ENCODE results near the gene KCNH1. TPM values are rescaled to one million over a fixed set of nuclear protein-coding genes. Genes with fewer than 3 reads are reported as not detected.

KCNH1 gene
- total RNA-seq, 2 donors from 2014 or later, result 3.2 to 3.5 TPM

DNA sequence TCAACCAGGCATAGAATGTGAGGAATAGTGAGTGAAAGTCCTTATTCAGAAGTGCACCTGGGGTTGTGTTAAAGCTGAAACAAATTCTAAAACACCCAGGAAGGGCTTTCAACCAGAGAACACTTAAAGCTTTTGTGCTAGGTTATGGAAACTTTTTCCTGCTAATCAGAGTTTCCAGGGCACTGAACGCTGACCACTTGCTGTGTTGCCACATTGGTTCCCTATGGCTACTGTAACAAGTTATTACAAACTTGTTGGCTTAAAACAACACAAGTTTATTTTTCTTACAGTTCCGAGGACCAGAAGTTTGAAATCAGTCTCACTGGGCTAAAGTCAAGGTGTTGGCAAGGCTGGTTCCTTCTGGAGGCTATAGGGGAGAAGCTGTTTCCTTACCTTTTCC, 504.7 kb downstream of the KCNH1 start:
- H3K27me3 Mint-ChIP-seq (ENCODE audit: insufficient read depth), result no peaks in the 10 kb centered on the region
- no peak overlapping the region for H3K27ac Mint-ChIP-seq
- no peak overlapping the region for H3K4me3 Mint-ChIP-seq
- Histone ChIP-seq H3K27me3 (ENCODE audit: control insufficient read depth, insufficient read depth, low read length, poor library complexity, severe bottlenecking) (no peaks in the 10 kb centered on the region), H3K9ac (ENCODE audit: extremely low read depth, low read length, poor library complexity, severe bottlenecking) (no peak overlapping the region), H3K36me3 (ENCODE audit: control insufficient read depth, insufficient read depth, low read length) (no peaks in the 10 kb centered on the region), H3K4me1 (ENCODE audit: control insufficient read depth, insufficient read depth, low read length) (no peaks in the 10 kb centered on the region), H3K27ac (ENCODE audit: low read depth, low read length) (no peak overlapping the region), H3K4me3 (ENCODE audit: low read length) (no peak overlapping the region), H3K9me3 (ENCODE audit: control insufficient read depth, low read length) (no peaks in the 10 kb centered on the region)
- TF ChIP-seq, protein P1, sequence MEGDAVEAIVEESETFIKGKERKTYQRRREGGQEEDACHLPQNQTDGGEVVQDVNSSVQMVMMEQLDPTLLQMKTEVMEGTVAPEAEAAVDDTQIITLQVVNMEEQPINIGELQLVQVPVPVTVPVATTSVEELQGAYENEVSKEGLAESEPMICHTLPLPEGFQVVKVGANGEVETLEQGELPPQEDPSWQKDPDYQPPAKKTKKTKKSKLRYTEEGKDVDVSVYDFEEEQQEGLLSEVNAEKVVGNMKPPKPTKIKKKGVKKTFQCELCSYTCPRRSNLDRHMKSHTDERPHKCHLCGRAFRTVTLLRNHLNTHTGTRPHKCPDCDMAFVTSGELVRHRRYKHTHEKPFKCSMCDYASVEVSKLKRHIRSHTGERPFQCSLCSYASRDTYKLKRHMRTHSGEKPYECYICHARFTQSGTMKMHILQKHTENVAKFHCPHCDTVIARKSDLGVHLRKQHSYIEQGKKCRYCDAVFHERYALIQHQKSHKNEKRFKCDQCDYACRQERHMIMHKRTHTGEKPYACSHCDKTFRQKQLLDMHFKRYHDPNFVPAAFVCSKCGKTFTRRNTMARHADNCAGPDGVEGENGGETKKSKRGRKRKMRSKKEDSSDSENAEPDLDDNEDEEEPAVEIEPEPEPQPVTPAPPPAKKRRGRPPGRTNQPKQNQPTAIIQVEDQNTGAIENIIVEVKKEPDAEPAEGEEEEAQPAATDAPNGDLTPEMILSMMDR (conservative IDR thresholded peaks at IDR 0.05), result no peak
- H3K4me1 Mint-ChIP-seq, result no peaks in the 10 kb centered on the region
- no peaks in the 10 kb centered on the region for H3K9me3 Mint-ChIP-seq
- no peaks in the 10 kb centered on the region for H3K36me3 Mint-ChIP-seq (ENCODE audit: low read depth)
- DNase-seq, result no peak
- WGBS, 2 experiments (ENCODE audit: insufficient coverage in 1 of 2, insufficient read length in 1 of 2), result 84 to 100% methylated on average over 1 to 2 of the region's 2 CpGs

DNA sequence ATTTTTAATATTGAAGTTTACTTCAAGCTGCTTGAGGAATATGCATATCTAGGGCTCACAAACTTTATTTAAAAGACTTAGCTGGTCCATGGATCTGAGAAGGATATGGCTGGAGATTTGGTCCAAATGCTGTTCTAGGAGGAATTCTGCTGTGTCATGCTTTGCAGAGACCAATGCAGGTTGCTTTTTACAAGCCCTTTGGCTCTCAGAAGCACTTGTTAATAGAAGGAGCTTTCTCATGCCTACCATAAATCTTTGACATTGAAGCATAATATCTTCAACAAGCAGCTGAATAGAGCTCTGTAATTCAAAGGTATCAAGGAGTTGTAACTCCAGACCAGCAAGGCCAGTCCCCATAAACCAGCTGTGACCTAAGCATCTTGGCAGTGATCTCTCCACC, 506.2 kb downstream of the KCNH1 start:
- Histone ChIP-seq H3K27me3 (ENCODE audit: control insufficient read depth, insufficient read depth, low read length, poor library complexity, severe bottlenecking) (no peaks in the 10 kb centered on the region), H3K9ac (ENCODE audit: extremely low read depth, low read length, poor library complexity, severe bottlenecking) (no peak overlapping the region), H3K9me3 (ENCODE audit: control insufficient read depth, low read length) (no peaks in the 10 kb centered on the region), H3K36me3 (ENCODE audit: control insufficient read depth, insufficient read depth, low read length) (no peaks in the 10 kb centered on the region), H3K4me3 (ENCODE audit: low read length) (no peak overlapping the region), H3K4me1 (ENCODE audit: control insufficient read depth, insufficient read depth, low read length) (no peaks in the 10 kb centered on the region), H3K27ac (ENCODE audit: low read depth, low read length) (no peak overlapping the region)
- H3K36me3 Mint-ChIP-seq (ENCODE audit: low read depth), result no peaks in the 10 kb centered on the region
- DNase-seq, result no peak
- no peaks in the 10 kb centered on the region for H3K4me1 Mint-ChIP-seq
- TF ChIP-seq, protein P1 (conservative IDR thresholded peaks at IDR 0.05), result no peak
- no peaks in the 10 kb centered on the region for H3K27me3 Mint-ChIP-seq (ENCODE audit: insufficient read depth)
- H3K4me3 Mint-ChIP-seq, result no peak overlapping the region
- H3K27ac Mint-ChIP-seq, result no peak overlapping the region
- no peaks in the 10 kb centered on the region for H3K9me3 Mint-ChIP-seq

Other genes starting within 250 kb of the KCNH1 start
- 100 to 1,000 TPM; 133 to 134 TPM for gene RCOR3, start 125.2 kb upstream of the KCNH1 start, total RNA-seq
- gene TRAF5, start 192.7 kb upstream of the KCNH1 start, total RNA-seq, result 10 to 100 TPM; 56.5 to 78.3 TPM

All from endodermal cell (in vitro differentiated cells).